GM12891 (cell line): ENCODE measurements around the gene FOXD4L6.
"Not testable (repeated sequence)": the region's sequence is repeated elsewhere in the genome, so short reads cannot be mapped to it uniquely, and the experiment has no call there.

ENCODE experiments used
- POLR2A ChIP-seq: IDR thresholded peaks from 2 replicates; pipeline ENCODE4 v1.6.1; 2011; ENCODE audit warnings: low read depth, low read length, control low read depth
- TAF1 ChIP-seq: IDR thresholded peaks from 2 replicates; pipeline ENCODE4 v1.6.1; 2011; ENCODE audit warnings: low read depth, low read length, control low read depth

DNA sequence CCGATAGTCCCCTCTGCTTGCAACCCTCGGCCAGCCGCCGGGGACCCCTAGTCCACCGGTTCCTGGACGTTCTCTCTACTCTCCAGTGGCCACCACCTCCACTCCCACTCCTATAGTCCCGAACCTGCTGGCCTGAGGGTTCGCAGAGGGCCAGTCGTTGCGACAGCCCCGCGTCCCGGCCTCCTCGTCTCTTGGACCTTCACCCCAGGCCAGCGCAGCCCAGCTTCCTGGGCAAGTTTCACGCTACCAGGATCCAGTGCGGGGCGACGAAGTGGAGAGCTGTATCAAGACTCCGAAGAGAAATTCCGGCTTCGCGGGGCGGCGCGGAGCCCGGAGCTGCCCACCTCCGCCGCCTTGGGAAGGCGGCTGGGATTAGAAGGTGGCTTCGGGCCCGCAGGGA is 5.1 kb downstream of the FOXD4L6 start:
- not testable (repeated sequence) for TF ChIP-seq POLR2A, TAF1
